Glutamatergic neuron (in vitro differentiated cells): ENCODE measurements around the gene NHS. TPM values are rescaled to one million over a fixed set of nuclear protein-coding genes. Genes with fewer than 3 reads are reported as not detected.

Source experiments
- DNase-seq: peaks from one replicate; pipeline ENCODE4 v3.0.0; 2022
- H3K27ac Mint-ChIP-seq: one replicate; pipeline ENCODE4 v1.8.0; 2020; ENCODE audit warnings: mild to moderate bottlenecking, mixed read lengths, inconsistent platforms; ENCODE audit not compliant: unreplicated experiment
- H3K27me3 Mint-ChIP-seq: one replicate; pipeline ENCODE4 v1.8.0; 2020; ENCODE audit warnings: mild to moderate bottlenecking, moderate library complexity, mixed read lengths, inconsistent platforms; ENCODE audit not compliant: unreplicated experiment
- H3K36me3 Mint-ChIP-seq: one replicate; pipeline ENCODE4 v1.8.0; 2020; ENCODE audit warnings: mild to moderate bottlenecking, mixed read lengths, inconsistent platforms; ENCODE audit not compliant: unreplicated experiment
- H3K4me1 Mint-ChIP-seq: one replicate; pipeline ENCODE4 v1.8.0; 2020; ENCODE audit warnings: mild to moderate bottlenecking, low read depth, mixed read lengths, inconsistent platforms; ENCODE audit not compliant: unreplicated experiment
- H3K4me3 Mint-ChIP-seq: one replicate; pipeline ENCODE4 v1.8.0; 2020; ENCODE audit warnings: mild to moderate bottlenecking, mixed read lengths, inconsistent platforms; ENCODE audit not compliant: unreplicated experiment
- H3K9me3 Mint-ChIP-seq: one replicate; pipeline ENCODE4 v1.8.0; 2020; ENCODE audit warnings: mild to moderate bottlenecking, moderate library complexity, mixed read lengths, inconsistent platforms; ENCODE audit not compliant: unreplicated experiment
- CTCF ChIP-seq: fragments of 200-600 bp; sonication (generic); IDR thresholded peaks from one replicate; pipeline ENCODE4 v1.5.0; 2021; ENCODE audit not compliant: partially characterized antibody, unreplicated experiment
- total RNA-seq: library from RNA; stranded (reverse); fragmentation: NEBNext Ultra II Directional; extraction: Animal tissue kit (Norgen Biotek cat#: 25700); gene quantifications from one replicate; pipeline ENCODE4 v1.2.1, GENCODE V29; 2021; ENCODE audit not compliant: unreplicated experiment

NHS gene
- total RNA-seq, 1 donor from 2014 or later, result 9.1 TPM

DNA sequence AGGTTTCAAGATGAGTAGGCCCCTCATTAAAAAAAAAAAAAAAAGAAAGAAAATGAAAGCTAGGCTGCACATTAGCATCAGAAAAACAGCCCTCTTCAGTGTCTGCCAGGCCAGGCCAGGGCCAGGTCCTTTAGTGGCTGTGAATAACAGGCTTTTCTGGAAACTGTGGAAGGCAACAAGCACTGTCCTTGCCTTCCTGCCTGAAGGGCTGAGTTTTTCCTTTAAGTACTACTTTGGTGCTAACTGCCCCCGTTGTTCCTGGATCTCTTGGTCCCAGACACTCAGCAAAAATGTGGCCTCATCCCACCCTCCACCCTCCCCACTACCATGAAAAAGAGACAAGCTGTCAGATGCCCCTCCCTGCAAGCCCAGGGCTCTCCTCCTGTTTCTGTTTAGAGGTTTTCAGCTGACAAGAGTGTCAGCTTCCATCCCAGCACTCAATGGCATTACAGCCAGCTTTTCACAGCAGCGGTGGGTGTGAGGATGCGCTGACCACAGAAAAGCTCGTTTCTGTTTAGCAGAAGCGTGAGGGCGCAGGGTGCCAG is 174.2 kb downstream of the NHS start:
- Mint-ChIP-seq H3K36me3 (no peaks in the 10 kb centered on the region), H3K9me3 (no peaks in the 10 kb centered on the region), H3K4me1 (peaks cover 19% of the 10 kb centered on the region), H3K27ac (no peak overlapping the region), H3K4me3 (no peak overlapping the region), H3K27me3 (no peaks in the 10 kb centered on the region)
- TF ChIP-seq CTCF, result no peak
- DNase-seq, result no peak

DNA sequence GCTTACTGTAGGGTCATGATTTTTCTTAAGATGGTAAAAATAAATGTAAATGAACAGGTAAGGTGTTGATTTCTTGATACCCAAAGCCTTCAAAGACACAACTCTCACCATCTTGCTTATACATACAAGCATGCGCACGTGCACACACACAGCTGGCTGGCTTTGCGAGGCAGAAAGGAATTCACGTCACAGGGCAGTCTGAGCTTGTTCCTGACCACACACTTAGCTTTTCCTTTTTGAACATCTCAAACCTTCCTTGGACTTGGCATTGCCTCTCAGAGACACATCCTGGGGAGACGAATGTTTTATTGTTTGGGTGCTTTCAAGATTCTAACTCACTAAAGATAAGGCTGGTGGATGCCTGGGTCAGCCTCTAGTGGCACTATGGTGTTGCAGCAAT is 175.0 kb downstream of the NHS start:
- Mint-ChIP-seq H3K4me3 (no peak overlapping the region), H3K27ac (no peak overlapping the region), H3K9me3 (no peaks in the 10 kb centered on the region), H3K27me3 (no peaks in the 10 kb centered on the region), H3K36me3 (no peaks in the 10 kb centered on the region), H3K4me1 (peaks cover 19% of the 10 kb centered on the region)
- TF ChIP-seq CTCF, result no peak
- DNase-seq, result no peak

- DNase-seq, result no peak
- Mint-ChIP-seq H3K36me3 (no peaks in the 10 kb centered on the region), H3K9me3 (no peaks in the 10 kb centered on the region), H3K27me3 (no peaks in the 10 kb centered on the region), H3K27ac (no peak overlapping the region), H3K4me3 (no peak overlapping the region), H3K4me1 (peaks cover 26% of the 10 kb centered on the region)
- no peak for TF ChIP-seq CTCF
Measured at GRCh38 chrX:17552044-17552650, 177.1 kb downstream of the NHS start.

DNA sequence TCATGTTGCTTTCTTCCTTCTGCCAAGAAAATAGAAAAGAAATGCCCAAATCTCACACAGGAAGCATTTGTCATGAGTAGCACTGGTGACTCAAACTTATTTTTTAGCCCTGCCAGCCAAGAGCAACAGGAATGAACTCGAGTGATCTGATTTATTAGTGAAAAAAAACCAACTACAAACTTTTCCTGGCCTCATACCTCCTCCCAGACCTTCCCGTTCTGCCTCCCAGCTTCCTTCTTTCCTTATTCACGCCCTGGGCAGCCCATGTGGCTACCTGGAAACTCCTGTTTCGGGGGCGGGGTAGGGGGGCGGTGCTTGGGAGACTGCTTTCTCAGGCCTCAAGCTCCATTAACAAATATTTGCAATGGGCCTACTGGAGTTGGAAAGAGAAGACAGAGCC is 178.5 kb downstream of the NHS start:
- H3K9me3 Mint-ChIP-seq, result no peaks in the 10 kb centered on the region
- H3K36me3 Mint-ChIP-seq, result no peaks in the 10 kb centered on the region
- no peaks in the 10 kb centered on the region for H3K27me3 Mint-ChIP-seq
- no peak for DNase-seq
- no peak overlapping the region for H3K27ac Mint-ChIP-seq
- peaks cover 19% of the 10 kb centered on the region for H3K4me1 Mint-ChIP-seq
- no peak overlapping the region for H3K4me3 Mint-ChIP-seq
- TF ChIP-seq CTCF, result no peak

DNA sequence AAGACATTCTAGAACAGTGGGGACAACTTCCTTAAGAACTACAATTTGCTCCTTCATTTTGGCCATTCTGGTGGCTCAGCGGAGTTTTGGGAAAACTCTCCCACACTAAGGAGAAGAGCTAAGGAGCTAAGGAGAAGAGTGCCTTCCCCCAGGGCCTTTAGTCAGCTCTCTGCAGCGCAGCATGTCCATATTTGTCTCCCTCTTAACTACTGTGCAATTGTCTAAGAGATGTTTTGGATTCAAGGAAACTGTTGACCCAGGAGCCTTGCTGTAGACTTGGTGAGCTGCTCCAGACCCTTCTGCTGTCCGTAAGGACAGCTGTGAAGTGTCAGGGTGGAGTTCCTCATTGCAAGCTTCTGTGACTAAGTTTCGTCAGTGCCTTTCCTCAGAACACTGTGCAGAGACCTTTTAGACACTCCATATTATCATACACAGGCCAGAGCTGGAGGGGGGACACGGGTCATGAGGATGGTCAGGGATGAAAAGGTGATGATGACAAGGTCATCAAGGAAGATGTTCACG is 179.0 kb downstream of the NHS start:
- Mint-ChIP-seq H3K9me3 (no peaks in the 10 kb centered on the region), H3K4me1 (peaks cover 15% of the 10 kb centered on the region), H3K27ac (no peak overlapping the region), H3K27me3 (no peaks in the 10 kb centered on the region), H3K36me3 (no peaks in the 10 kb centered on the region), H3K4me3 (no peak overlapping the region)
- no peak for TF ChIP-seq CTCF
- DNase-seq, result no peak
